Right renal cortex interstitium (tissue), 3 donors: ENCODE data around the gene SUCLA2. TPM values are rescaled to one million over a fixed set of nuclear protein-coding genes. Genes with fewer than 3 reads are reported as not detected.
A peak's percentile ranks its signal among the peaks of the same experiment; 100 is the strongest.
"Not testable (repeated sequence)": the region's sequence is repeated elsewhere in the genome, so short reads cannot be mapped to it uniquely, and the experiment has no call there.

Source experiments
- DNase-seq, 3 donors: peaks; one replicate each; pipeline ENCODE4 v3.0.0-alpha.2; 2013; ENCODE audit warnings: low read depth in 3 of 3, low spot score in 2 of 3
- polyA plus RNA-seq, 3 donors: library from polyadenylated mRNA; unstranded; fragments of 120-200 nt; gene quantifications; one replicate each; pipeline ENCODE4 v1.2.1, GENCODE V29; 2013; ENCODE audit not compliant: insufficient read length in 3 of 3

SUCLA2 gene
- polyA plus RNA-seq: 100 to 1,000 TPM; 103 to 127 (median 116) TPM

DNA sequence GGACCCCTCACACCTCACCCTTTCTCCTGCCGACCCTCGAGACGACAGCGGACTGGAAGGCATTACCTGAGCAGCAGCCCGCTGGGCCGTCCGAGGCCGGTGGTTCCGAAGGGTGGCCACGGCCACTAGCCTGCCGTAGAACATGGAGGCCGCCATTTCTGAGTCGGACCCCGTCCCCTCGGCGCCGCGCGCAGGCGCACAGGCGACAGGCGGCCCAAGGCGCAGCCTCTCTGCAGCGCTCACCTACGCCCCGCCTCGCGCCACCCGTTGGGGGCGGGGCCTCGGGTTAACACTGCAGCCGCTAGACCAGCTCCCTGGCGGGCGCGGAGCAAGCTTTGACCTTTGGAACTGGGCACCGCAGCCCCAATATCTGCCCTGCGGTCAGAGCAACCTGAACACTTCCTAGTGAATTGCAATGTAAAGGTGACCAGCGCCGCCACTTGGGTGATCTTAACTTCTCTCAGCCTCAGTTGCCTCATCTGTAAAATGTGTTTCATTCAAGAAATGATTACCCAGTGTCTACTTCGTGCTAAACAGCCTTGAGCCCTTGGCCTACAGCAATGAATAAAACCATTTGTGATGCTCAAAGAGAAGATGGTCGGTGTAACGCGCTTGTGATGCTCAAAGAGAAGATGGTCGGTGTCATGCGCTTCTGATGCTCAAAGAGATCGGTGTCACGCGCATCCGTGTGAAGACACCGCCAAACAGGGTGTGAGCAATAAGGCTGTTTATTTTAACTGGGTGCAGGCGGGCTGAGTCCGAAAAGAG is at the start of gene SUCLA2:
Gene SUCLA2 (minus strand): TSS at position 160 of the 768 bp plus-strand sequence. CDS start 4 bp downstream, at position 156.
- peak; percentile 77 to 88 (median 81) for DNase-seq

DNA sequence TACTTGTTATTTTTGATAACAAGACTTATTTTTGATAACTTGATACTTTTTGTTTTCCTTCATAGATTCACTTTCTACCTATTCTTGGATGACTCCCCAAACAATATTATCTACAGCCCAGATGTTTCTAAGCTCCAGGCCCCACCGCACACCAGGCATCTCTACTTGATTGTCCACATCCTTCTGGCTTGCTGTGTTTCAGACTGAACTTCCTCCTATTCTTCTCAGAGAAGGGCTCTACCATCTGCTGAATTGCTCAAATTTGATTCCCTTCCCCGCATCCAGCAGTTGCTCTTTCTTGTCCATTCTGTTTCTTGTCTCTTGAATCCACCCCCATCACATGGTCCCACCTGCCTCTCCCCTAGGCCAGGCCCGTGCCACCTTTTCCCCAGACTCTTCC is 49.5 kb upstream of the SUCLA2 start:
- DNase-seq: no peak

- DNase-seq: no peak
These were observed 42.9 kb upstream of the SUCLA2 start for GRCh38 chr13:48043789-48044503.

- DNase-seq: no peak
These were observed 41.8 kb upstream of the SUCLA2 start for GRCh38 chr13:48042894-48043293.

GRCh38 chr13:48040896-48041295 is 39.8 kb upstream of the SUCLA2 start:
- no peak for DNase-seq

DNA sequence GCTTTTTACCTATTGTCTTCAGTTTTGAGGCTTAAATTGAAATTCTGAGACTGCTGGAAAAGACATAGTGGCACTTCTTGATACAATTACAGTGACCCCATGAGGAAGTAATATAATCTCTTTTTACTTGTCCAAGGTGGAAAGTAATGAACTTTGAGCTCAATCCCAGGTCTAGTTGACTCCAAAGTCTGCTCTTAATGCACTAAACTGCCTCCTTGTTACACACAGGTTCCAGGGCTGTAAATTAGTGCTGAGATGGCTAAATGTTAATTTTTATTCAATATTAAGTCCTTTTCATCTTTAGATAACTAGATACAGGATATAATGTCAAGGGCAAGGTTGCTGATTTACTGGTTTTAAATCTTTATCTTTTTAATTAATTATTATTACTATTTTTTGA is 39.0 kb upstream of the SUCLA2 start:
- DNase-seq: no peak

- no peak for DNase-seq
These were observed 37.7 kb upstream of the SUCLA2 start for GRCh38 chr13:48038761-48039160.

DNA sequence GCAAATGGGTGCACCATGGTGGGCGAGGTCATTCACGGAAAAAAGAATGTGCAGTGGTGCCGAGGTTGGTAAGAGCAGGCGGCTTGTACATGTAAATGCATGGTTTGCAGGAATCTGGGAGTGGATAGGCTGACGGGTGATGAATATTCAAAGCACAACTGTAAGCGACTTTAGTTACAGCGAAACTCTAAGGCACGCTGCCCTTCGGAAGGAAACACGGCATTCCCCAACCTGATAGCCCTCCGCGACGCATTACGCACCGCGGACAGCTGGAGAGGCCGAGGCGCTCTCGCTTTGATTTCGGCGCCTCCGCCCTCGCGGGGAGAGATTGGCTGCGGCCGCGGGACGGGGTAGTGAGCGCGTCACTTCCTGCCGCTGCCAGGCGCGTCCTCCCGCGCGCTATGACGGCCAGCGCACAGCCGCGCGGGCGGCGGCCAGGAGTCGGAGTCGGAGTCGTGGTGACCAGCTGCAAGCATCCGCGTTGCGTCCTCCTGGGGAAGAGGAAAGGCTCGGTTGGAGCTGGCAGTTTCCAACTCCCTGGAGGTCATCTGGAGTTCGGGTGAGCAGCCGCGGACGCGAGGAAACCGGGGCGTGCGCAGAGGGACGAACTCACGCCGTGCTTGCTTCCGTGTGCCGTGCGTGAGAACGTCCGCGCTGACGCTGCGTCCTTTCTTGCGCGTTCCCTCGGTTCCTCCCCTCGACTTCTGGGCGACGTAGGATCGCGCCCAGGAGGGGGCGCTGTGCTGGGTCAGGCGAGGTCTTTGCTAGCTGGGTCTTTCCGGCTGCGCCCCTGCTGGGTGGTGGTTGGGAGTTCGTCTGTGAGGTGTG is 36.5 kb upstream of the SUCLA2 start, which contains the start of gene NUDT15:
Gene NUDT15 (plus strand): TSS at position 381 of the 828 bp plus-strand sequence. CDS start 21 bp downstream, at position 402.
- DNase-seq: peak; percentile 95 to 97 (median 96)

DNA sequence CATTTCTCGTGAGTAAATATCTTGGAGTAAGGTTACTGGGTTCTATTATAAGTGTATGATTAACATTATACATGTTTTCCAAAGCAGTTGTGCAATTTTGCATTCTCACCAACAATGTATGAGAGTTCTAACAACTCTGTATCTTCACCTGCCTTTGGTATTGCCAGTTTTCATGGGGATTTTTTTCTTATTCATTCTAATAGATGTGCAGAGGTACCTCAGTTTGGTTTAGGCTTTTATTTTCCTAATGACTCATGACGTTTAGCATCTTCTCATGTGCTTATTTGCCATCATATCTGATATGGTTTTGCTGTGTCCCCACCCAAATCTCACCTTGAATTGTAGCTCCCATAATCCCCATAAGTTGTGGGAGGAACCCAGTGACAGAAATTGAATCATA is 28.8 kb upstream of the SUCLA2 start:
- no peak for DNase-seq

DNA sequence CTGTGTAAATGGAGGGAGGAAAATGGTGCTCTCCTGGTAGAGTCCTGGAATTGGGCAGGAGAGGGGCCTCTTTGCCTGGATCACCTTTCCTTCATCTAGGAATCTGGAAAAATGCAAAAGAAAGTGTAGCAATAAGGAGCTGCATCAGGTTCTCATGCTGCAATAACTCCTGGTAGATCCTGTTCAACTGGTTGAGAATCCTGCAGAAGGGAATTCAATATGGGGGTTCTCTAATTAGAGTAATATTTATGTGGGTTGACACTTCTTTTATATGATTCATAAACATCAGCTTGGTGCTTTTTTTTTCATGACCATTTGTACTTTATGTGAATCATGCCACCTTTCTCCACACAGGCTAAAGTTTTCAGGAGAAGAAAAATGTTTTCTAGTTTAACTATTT is 27.0 kb upstream of the SUCLA2 start:
- DNase-seq: no peak

DNA sequence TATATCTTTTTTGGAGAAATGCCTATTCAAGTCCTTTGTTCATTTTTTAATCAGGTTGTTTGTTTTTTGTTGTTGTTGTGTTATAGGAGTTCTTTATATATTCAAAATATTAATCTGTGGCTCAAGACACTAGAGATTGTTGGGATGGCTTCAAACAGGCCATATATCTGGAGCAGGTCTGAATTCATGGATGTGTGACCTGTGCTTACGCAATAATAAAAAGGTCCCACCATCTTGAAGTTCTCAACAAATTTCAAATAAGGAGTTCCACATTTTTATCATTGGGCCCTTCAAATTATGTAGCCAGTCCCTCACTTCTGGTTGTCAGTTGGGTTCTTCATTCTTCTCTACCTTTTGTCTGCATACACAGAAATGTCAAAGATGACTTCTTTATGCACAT is 18.7 kb upstream of the SUCLA2 start:
- no peak for DNase-seq

DNA sequence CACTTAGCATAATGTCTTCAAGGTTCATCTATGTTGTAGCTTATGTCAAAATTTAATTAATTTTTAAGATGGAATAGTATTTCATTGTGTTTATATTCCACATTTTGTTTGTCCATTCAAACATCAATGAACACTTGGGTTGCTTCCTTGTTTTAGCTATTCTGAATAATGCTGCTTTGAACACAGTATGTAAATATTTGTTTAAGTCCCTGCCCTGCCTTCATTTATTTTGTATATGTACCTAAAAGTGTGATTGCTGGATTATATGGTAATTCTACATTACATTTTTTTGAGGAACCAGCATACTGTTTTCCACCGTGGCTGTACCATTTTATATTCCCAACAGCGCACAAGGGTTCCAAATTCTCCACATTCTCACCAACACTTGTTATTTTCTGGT is 17.6 kb upstream of the SUCLA2 start:
- DNase-seq: no peak

DNA sequence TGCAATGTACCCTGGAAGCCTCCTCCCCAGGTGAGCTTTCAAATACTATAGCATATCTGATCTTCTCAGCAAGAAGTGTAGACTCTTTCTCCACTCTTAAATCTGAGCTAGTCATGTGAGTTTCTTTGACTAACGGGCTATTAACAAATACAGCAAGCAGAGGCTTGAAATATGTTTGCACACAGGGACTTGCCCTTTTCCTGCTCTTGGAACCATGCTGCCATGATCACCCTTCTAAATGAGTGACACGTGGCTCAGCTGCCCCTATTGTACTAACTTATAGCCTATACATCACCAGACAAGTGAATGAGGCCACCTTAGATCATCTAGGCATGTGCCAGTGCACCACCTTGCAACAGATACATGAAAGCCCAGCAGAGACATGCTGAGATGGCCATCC is 13.3 kb upstream of the SUCLA2 start:
- DNase-seq: no peak

DNA sequence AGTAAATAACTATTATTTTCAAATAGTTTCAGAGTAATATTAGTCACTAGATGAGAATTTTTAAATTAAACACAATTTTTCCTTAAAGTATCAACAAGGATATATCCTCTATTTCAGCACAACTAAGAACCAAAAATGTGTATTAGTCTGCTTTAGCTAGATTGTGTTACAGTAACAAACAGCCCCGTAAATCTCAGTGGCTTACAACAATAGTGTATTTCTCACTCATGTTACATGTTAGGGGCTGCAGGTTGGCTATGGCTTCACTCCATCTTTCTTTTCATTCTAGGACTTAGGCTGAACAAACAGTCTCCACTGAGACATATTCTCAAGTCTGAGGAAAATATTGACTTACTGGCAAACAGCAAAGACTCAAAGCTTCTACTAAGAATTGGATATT is 11.6 kb upstream of the SUCLA2 start:
- DNase-seq: no peak

DNA sequence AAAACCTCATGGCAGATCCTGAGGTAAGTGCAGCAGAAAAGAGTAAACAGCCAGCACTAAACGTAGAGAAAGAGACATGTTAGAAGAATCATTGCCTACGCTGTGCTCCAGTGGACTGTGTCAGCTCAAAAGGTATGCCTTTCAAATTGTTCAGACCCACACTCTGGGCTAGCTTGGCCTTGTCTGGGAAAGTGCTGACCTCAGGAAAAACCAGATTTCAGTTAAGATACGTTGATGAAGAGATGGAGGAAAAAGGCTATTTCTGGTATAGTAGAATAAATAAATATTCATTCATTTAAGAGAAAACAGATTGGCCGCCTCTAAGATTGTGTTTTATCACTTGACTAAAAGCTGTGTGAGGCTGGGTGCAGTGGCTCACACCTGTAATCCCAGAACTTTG is 9.6 kb upstream of the SUCLA2 start:
- no peak for DNase-seq

- DNase-seq: no peak
These were observed 8.2 kb upstream of the SUCLA2 start for GRCh38 chr13:48009284-48009683.

- no peak for DNase-seq
These were observed 5.3 kb upstream of the SUCLA2 start for GRCh38 chr13:48006396-48006795.

DNA sequence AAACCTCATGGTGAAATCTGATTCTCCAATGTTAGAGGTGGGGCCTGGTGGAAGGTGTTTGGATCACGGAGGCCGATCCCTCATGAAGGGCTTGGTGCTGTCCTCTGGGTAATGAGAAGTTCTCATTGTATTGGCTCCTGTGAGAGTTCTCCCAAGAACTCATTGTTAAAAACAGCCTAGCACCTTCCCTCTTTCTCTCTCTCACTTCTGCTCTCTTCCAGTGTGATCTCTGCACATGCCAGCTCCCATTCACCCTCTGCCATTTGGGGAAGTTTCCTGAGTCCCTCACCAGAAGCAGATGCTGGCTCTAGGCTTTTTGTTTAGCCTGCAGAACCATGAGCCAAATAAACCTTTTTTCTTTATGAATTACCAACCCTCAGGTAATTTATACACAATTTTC is 3.1 kb upstream of the SUCLA2 start:
- no peak for DNase-seq

DNA sequence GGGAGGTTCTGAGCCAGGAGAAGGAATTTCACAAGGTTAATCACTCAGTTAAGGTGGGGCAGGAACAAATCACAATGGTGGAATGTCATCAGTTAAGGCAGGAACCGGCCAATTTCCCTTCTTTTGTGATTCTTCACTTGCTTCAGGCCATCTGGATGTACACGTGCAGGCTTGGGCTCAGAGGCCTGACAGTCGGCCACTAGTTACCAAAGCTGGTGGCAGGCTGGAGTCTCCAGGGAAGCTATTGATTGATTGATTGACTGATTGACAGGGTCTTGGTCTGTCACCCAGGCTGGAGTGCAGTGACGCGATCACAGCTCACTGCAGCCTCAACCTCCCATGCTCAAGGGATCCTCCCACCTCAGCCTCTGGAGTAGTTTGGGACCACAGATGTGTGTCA is 926 bp upstream of the SUCLA2 start:
- DNase-seq: not testable (repeated sequence)

DNA sequence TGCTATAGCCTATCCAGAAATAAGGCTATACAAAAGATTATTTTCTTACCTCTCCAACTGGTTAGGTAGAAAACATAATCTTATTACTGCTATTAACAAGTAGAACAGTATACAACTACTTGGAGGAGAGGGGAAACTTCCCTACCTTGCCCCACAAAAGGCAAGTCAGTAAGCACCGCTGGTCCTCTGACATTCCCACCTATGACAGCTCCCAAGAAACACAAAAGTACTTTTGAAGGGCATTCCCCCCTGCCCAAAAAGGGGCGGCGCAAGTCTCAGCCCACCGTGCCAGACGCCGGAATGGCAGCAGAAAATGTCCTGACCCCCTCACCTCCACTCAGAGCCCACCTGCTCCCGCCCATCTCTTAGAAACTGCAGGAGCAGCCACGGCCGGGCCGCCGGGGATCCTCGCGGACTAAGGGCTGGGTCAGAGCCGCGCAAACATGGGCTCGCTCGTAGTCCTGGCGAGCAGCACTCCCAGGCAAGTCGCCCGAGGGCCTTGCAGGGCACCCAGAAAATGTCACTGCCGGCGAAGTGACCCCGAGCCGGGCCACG is 437 bp downstream of the SUCLA2 start:
- peak in 1 of 3 donors; percentile 1 for DNase-seq

DNA sequence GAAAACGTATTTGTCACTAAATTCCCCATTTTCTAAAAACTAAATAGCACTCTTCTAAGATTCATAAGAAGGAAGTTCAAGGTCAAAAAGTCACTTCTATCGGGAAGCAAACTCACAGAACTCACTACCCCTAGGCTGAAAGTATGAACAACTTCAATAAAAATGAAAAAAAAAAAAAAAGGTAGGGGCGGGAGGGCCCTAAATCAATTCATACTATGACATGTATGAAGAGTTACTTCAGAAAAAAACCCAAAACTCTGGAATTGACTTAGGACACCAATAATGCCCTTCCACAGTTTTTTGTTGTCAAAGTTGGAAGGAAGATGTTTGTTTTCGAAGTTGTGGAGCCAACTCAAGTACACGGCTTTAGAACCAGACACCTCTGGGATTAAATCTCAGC is 1.1 kb downstream of the SUCLA2 start:
- no peak for DNase-seq
